Transverse colon (tissue), 4 donors: Measurements from ENCODE around the gene GABRQ. TPM values are rescaled to one million over a fixed set of nuclear protein-coding genes. Genes with fewer than 3 reads are reported as not detected.

ENCODE experiments used
- DNase-seq: peaks from one replicate; pipeline ENCODE4 v3.0.0-alpha.2; 2019
- H3K27ac ChIP-seq, 4 donors: fragments of 200-600 bp; sonication (generic); 2 replicates each; pipeline ENCODE4 v1.5.1; 2016 to 2018; ENCODE audit warnings: inconsistent platforms in 4 of 4
- H3K27me3 ChIP-seq: fragments of 200-600 bp; sonication (generic); 2 replicates; pipeline ENCODE4 v1.5.1; 2017; ENCODE audit warnings: inconsistent platforms
- H3K36me3 ChIP-seq, 4 donors: fragments of 200-600 bp; sonication (generic); 2 replicates each; pipeline ENCODE4 v1.5.1; 2017 to 2019; ENCODE audit warnings: inconsistent platforms in 4 of 4
- H3K4me1 ChIP-seq, 4 donors: fragments of 200-600 bp; sonication (generic); 2 replicates each; pipeline ENCODE4 v1.5.1; 2017 to 2020; ENCODE audit warnings: inconsistent platforms in 4 of 4
- H3K4me3 ChIP-seq, 4 donors: fragments of 200-600 bp; sonication (generic); 1 replicate in 1 of 4; 2 replicates in 3 of 4; pipeline versions ENCODE4 v1.5.1 to v1.6.1; 2017 to 2019; ENCODE audit warnings: inconsistent platforms in 4 of 4
- H3K9me3 ChIP-seq, 2 donors: fragments of 200-600 bp; sonication (generic); 2 replicates each; pipeline ENCODE4 v1.5.1; 2017 to 2019; ENCODE audit warnings: inconsistent platforms in 2 of 2
- EP300 ChIP-seq: sonication (generic); formaldehyde crosslinking; IDR thresholded peaks from one replicate; pipeline ENCODE4 v1.6.1; 2017; ENCODE audit warnings: antibody characterized with exemption, low read depth
- POLR2A ChIP-seq: fragments of 450-650 bp; IDR thresholded peaks from one replicate; pipeline ENCODE4 v1.6.1; 2016; ENCODE audit warnings: antibody characterized with exemption, mild to moderate bottlenecking, moderate library complexity
- POLR2AphosphoS5 ChIP-seq, 3 donors: sonication (generic); formaldehyde crosslinking; IDR thresholded peaks; one replicate each; pipeline ENCODE4 v1.6.1; 2016; ENCODE audit warnings: antibody characterized with exemption in 3 of 3
- WGBS, 2 donors: methylation state at CpG; one replicate each; pipeline ENCODE4 v1.1.5; 2018; ENCODE audit warnings: low coverage in 1 of 2; 5-methylcytosine and 5-hydroxymethylcytosine counted together
- in situ Hi-C, 4 donors: fragments of 200-750 bp; cut with MboI; loops; one replicate each; pipeline versions ENCODE4 v1.15.0 to v1.15.1; 2017; ENCODE audit warnings: low sequenced_read_pairs in 3 of 4, low pct_ligation_motif_present in 1 of 4, low pct_unique_long_range_greater_than_20kb in 1 of 4
- intact Hi-C: fragments of 100-400 bp; cut with DNase I; formaldehyde crosslinking; loops from one replicate; pipeline ENCODE4 v1.15.1; 2023; ENCODE audit warnings: low total_unique reads
- total RNA-seq, 4 donors: library from RNA; depleted of rRNA; stranded (reverse); fragments of >200 nt; gene quantifications; one replicate each; pipeline ENCODE4 v1.1.0, GENCODE V29; 2016
- TF ChIP-seq, protein P1 (sequence below), 5 experiments: fragments of 200-600 bp in 3 of 5; fragments of 450-650 bp in 2 of 5; sonication (generic) in 3 of 5; IDR thresholded peaks; 1 replicate in 2 of 5; 2 replicates in 3 of 5; pipeline ENCODE4 v1.5.1; 2016 to 2017; ENCODE audit warnings: antibody characterized with exemption in 5 of 5, inconsistent platforms in 3 of 5, mild to moderate bottlenecking in 2 of 5, moderate library complexity in 1 of 5

Gene GABRQ
- total RNA-seq, 4 donors from 2014 or later: not detected

DNA sequence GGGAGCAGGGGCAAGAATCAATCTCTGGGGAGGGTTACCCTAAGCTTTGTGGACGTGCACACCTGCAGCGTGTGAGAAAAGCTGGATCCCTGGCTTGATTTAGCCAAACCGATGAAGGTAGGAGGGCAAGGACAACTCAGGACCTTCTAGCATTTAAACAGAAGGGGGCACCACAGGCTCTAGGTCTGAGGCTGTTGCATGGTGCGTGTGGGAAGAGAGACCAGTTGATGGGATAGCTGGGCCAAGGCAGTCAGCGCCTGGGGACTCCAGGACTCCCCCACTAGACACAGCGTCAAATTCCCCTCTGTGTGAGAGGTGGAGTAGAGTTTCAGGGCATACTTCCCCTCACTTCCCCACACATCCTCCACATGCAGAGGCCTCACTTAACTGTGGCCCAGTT is 4.3 kb downstream of the GABRQ start:
- Histone ChIP-seq H3K4me1 (no peaks in the 10 kb centered on the region), H3K27ac (no peak overlapping the region), H3K27me3 (peaks cover 20% of the 10 kb centered on the region), H3K4me3 (no peak overlapping the region), H3K9me3 (no peaks in the 10 kb centered on the region), H3K36me3 (no peaks in the 10 kb centered on the region)
- intact Hi-C loops (no loop called here), in situ Hi-C loops (loop anchor here in 3 of 4 donors (25.0 kb wide), 2 partner anchors 880 to 905 kb away; partner anchors contain the start of gene CNGA2 (in 2 of the 3))
- DNase-seq: no peak
- WGBS, 2 donors: 64% methylated on average over 6 of the region's 6 CpGs; no CpG with 5 or more reads in 1 of the 2 donors
- TF ChIP-seq POLR2AphosphoS5 (IDR thresholded peaks at IDR 0.05) (no peak), EP300 (no peak), POLR2A (no peak)
- TF ChIP-seq, protein P1, sequence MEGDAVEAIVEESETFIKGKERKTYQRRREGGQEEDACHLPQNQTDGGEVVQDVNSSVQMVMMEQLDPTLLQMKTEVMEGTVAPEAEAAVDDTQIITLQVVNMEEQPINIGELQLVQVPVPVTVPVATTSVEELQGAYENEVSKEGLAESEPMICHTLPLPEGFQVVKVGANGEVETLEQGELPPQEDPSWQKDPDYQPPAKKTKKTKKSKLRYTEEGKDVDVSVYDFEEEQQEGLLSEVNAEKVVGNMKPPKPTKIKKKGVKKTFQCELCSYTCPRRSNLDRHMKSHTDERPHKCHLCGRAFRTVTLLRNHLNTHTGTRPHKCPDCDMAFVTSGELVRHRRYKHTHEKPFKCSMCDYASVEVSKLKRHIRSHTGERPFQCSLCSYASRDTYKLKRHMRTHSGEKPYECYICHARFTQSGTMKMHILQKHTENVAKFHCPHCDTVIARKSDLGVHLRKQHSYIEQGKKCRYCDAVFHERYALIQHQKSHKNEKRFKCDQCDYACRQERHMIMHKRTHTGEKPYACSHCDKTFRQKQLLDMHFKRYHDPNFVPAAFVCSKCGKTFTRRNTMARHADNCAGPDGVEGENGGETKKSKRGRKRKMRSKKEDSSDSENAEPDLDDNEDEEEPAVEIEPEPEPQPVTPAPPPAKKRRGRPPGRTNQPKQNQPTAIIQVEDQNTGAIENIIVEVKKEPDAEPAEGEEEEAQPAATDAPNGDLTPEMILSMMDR (IDR thresholded peaks at IDR 0.05): no peak

DNA sequence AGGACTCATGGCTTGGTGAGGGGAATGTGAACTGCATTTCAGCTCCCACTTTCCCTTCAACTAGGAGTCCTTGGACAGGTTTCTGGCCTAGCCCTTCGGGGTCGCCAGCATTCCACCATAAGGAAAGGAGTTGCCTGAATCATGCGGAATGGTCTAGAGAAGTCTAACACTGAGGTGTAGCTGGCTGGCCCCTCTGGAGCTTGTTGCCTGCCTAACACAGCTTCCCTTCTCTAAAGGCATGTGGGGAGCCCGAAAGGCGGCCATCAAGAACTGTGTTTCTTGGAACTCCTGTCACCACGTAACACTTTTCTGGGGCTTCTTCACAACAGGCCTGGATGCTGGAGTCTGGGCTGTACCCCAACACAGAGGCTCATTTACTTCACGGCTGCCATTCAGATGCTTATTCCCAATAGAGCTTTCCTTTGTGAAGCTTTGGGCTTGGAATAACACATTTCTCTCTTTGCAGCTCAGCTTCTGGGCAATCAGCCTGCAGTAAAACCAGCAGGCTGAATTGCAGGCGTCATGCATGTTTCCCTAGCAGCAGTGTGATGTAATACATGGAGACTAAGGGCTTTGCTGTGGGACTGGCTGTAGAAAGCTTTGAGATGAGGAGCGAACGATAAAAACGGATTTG is 5.4 kb downstream of the GABRQ start:
- intact Hi-C loops (no loop called here), in situ Hi-C loops (loop anchor here in 3 of 4 donors (25.0 kb wide), 2 partner anchors 881 to 906 kb away; partner anchors contain the start of gene CNGA2 (in 2 of the 3))
- Histone ChIP-seq H3K27ac (no peak overlapping the region), H3K36me3 (no peaks in the 10 kb centered on the region), H3K4me1 (no peaks in the 10 kb centered on the region), H3K9me3 (no peaks in the 10 kb centered on the region), H3K27me3 (peaks cover 9% of the 10 kb centered on the region), H3K4me3 (no peak overlapping the region)
- no peak for TF ChIP-seq EP300
- no peak for TF ChIP-seq POLR2A
- TF ChIP-seq POLR2AphosphoS5 (IDR thresholded peaks at IDR 0.05): no peak
- TF ChIP-seq, protein P1 (IDR thresholded peaks at IDR 0.05): no peak
- WGBS, 2 donors: 82% methylated on average over 11 of the region's 11 CpGs; no CpG with 5 or more reads in 1 of the 2 donors
- no peak for DNase-seq

DNA sequence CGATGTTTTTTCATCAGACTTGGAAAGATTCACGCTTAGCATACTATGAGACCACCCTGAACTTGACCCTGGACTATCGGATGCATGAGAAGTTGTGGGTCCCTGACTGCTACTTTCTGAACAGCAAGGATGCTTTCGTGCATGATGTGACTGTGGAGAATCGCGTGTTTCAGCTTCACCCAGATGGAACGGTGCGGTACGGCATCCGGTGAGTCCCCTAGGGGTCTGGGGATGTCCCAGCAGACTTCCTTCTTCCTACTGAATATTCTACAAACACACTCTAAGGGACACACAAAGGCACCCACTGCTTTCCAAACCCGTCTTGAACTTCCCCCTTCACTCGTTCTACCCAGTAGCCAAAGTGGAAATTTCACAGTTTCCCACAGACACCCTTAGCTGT is 9.3 kb downstream of the GABRQ start:
- WGBS, 2 donors: 72 to 77% methylated on average over 2 to 12 of the region's 12 CpGs
- Histone ChIP-seq H3K4me3 (no peak overlapping the region), H3K36me3 (no peaks in the 10 kb centered on the region), H3K4me1 (no peaks in the 10 kb centered on the region), H3K9me3 (no peaks in the 10 kb centered on the region), H3K27me3 (no peaks in the 10 kb centered on the region), H3K27ac (no peak overlapping the region)
- TF ChIP-seq EP300 (no peak), POLR2A (no peak), POLR2AphosphoS5 (IDR thresholded peaks at IDR 0.05) (no peak)
- TF ChIP-seq, protein P1 (IDR thresholded peaks at IDR 0.05): no peak
- in situ Hi-C loops (loop anchor here in 3 of 4 donors (25.0 kb wide), 2 partner anchors 885 to 910 kb away; partner anchors contain the start of gene CNGA2 (in 2 of the 3)), intact Hi-C loops (no loop called here)
- no peak for DNase-seq

DNA sequence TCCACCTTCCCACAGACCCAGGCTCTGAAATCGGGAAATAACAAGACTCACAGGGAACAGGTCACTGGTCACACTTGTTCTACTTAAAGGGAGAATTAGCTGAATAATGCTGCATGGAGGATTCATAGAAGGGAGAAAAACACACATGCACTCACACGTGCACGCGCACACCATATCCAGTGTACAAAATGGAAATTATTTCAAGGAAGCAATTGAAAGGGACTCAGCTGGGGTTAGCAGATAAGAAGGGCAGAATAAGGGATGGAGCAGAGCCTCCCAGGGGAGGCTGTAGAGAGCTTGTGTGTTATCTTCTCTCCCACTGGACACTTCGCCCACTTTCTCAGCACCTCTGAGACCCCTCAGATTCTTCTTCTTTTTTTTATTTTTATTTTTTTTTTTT is 10.3 kb downstream of the GABRQ start:
- Histone ChIP-seq H3K4me3 (no peak overlapping the region), H3K4me1 (no peaks in the 10 kb centered on the region), H3K27me3 (no peaks in the 10 kb centered on the region), H3K9me3 (no peaks in the 10 kb centered on the region), H3K27ac (no peak overlapping the region), H3K36me3 (no peaks in the 10 kb centered on the region)
- TF ChIP-seq, protein P1 (IDR thresholded peaks at IDR 0.05): no peak
- TF ChIP-seq EP300: no peak
- no peak for DNase-seq
- WGBS, 2 donors: 60 to 82% methylated on average over 2 to 5 of the region's 5 CpGs
- intact Hi-C loops (no loop called here), in situ Hi-C loops (loop anchor here in 3 of 4 donors (25.0 kb wide), 2 partner anchors 886 to 911 kb away; partner anchors contain the start of gene CNGA2 (in 2 of the 3))
